ENCODE data around the gene TSPAN15.

Gene TSPAN15

DNA sequence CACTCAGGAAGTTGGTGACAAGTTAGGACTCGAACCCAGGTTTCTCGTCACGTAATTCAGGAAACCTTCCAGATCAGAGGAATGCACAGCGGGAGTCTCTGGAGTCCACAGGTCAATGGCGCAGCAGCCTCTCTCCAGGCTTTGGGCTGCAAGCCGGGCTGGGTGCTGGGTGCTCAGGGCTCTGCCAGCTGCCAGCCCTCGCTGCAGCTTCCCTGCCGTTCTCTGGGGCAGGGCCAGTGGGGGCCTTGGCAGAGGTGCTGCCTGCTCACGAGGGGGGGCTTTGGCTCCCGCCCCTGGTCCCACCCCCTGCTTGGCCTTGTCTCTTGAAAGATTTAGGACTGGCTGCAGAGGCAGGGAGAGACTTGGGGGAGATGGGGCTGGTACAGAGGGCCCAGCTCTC is 34.6 kb upstream of the TSPAN15 start, which contains the start of gene TACR2:
Gene TACR2 (minus strand): TSS at position 224 of the 400 bp plus-strand sequence. CDS start 595 bp downstream, outside the sequence.
- H3K4me3 ChIP-seq (ENCODE audit: low read depth, low read length): no peak within 1 kb of the TSS
- no peak for DNase-seq (ENCODE audit: low read depth)
- TF ChIP-seq, protein P1, sequence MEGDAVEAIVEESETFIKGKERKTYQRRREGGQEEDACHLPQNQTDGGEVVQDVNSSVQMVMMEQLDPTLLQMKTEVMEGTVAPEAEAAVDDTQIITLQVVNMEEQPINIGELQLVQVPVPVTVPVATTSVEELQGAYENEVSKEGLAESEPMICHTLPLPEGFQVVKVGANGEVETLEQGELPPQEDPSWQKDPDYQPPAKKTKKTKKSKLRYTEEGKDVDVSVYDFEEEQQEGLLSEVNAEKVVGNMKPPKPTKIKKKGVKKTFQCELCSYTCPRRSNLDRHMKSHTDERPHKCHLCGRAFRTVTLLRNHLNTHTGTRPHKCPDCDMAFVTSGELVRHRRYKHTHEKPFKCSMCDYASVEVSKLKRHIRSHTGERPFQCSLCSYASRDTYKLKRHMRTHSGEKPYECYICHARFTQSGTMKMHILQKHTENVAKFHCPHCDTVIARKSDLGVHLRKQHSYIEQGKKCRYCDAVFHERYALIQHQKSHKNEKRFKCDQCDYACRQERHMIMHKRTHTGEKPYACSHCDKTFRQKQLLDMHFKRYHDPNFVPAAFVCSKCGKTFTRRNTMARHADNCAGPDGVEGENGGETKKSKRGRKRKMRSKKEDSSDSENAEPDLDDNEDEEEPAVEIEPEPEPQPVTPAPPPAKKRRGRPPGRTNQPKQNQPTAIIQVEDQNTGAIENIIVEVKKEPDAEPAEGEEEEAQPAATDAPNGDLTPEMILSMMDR (conservative IDR thresholded peaks at IDR 0.05; ENCODE audit: low read depth, low read length): no peak

DNA sequence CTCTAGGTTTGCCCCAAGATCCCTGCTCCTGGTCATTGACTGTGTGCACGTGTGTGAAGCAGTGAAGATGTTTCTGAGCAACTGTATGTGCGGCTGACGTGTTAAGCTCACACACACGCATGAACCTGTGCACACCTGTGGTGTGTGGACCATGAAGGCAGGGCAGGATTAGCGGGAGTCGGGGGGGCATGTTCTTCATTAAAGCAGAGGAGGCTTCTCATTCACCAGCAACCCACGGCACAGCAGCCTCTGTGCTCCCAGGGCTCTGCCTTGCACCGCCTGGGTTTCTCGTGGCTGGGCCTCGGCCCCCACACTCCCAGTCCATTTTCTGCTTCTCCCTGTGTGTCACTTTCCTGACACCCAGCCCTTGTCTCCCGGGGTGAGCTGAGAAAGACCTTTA is 33.7 kb upstream of the TSPAN15 start:
- no peak for DNase-seq (ENCODE audit: low read depth)
- no peak overlapping the region for H3K4me3 ChIP-seq (ENCODE audit: low read depth, low read length)
- TF ChIP-seq, protein P1 (conservative IDR thresholded peaks at IDR 0.05; ENCODE audit: low read depth, low read length): no peak

DNA sequence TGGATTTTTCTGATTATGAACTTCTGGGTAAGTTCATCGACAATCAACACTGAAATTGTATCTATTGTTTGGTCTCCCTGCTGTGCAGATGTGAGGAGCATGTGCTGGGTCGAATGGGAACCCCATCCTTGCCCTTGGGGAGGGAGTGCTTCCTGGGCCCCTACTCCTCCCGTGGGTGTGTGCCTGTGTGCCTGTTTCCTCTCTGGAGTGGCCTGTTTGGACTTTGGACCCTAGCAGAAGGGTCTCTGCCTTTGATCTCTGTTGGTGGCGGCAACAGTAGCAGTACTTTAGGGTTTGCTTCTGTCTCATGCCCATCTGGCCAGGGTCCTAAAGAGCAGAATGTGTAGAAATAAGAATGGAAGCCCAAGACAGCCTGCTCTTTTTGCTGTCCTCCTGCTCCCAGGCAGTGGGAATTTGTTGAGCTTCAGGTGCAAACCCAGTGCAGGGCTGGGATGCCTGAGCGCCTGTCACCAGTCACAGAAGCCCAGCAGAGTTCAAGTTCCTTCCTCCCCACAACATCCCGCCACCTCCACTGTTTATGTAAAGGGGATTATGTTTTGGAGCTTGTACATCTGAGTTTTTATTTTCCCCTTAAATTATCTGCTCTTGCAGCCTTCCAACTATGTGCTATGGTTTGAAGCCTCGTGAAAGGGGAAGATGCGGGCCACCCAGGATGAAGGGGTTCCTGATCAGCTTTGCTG is 33.1 kb upstream of the TSPAN15 start:
- DNase-seq (ENCODE audit: low read depth): no peak
- TF ChIP-seq, protein P1 (conservative IDR thresholded peaks at IDR 0.05; ENCODE audit: low read depth, low read length): no peak
- no peak overlapping the region for H3K4me3 ChIP-seq (ENCODE audit: low read depth, low read length)

DNA sequence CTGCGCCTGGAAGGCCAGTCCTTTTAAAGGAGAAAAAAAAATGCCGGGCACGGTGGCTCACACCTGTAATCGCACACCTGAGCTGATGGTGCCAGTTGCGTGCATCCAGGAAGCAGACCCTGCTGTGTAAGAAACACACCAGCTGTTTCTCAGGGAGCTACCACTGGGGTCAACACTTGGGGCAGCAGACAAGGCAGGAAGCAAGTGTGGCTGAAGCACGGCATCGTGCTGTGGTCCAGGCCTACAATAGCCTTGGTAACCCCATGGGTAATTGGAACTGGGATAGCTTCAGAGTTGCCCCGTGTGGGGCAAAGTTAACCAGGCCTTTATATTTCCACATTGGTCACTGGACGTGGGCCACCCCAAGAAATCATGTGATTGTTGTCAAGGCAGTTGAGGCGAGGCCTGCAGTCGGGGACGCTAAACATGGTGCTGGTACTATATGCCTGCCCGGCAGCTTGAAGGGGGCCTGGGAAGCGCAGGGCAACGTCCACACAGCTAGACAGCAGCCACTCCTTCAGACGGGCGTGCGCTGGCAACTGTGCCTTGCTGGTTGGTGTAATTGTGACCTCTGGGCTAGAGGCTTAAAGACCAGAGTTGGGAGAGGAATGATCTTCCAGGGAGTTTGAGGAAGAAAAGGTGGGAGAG is 32.0 kb upstream of the TSPAN15 start:
- H3K4me3 ChIP-seq (ENCODE audit: low read depth, low read length): no peak overlapping the region
- no peak for DNase-seq (ENCODE audit: low read depth)
- TF ChIP-seq, protein P1 (conservative IDR thresholded peaks at IDR 0.05; ENCODE audit: low read depth, low read length): no peak

DNA sequence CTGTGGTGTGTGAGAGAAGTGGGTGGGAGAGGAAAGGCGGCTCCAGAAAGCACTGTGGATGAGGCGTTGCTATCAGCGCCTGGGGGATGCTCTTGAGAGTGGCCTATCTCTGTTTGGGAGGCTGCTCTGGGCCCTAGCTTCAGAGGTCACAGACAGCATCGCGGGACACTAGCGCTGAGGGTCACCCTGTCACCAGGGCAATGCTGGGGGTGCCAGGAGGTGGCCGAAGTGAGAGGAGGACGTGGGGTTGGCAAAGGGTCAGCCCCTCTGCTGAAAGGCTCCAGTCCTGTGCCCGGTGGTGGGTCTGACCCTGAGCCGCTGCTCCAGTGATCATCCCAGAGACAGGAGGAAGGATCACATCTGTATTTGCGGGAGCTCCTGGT is 31.5 kb upstream of the TSPAN15 start:
- no peak overlapping the region for H3K4me3 ChIP-seq (ENCODE audit: low read depth, low read length)
- no peak for DNase-seq (ENCODE audit: low read depth)
- TF ChIP-seq, protein P1 (conservative IDR thresholded peaks at IDR 0.05; ENCODE audit: low read depth, low read length): no peak

DNA sequence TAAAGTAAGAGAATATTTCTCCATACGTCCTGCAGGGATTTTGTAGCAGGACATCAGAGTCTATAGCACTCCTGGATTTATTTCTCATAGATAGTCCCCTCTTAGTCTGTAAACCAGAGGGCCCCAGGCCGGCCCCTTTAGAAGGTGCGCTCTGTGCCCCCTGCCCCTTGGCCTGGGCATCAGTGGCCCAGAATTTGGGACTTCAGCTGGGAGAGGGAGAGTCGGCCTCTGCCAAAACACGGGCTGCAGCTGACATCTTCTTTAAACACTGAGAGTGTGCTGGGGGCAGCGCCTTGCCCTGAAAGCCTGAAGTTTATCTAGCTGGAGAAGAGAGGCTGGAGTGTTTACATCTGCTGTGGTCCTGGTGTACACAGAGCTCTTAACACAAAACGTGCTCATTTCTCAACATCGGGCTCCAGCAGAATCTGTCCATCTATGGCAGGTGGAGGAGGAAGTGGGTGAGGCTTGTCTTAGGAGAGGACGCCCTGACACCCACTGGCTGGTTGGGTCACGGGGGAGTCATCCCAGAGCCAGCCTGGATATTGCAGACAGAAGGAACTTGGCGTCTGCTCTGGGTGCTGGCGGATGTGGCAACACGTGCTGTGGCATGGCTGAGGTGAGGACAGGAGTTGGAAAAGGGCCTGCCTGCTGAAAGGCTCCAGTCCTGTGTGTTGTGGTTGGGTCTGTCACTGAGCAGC is 29.5 kb upstream of the TSPAN15 start:
- DNase-seq (ENCODE audit: low read depth): no peak
- TF ChIP-seq, protein P1 (conservative IDR thresholded peaks at IDR 0.05; ENCODE audit: low read depth, low read length): no peak

More for the DNA sequence above, 29.5 kb upstream of the TSPAN15 start:
- no peak overlapping the region for H3K4me3 ChIP-seq (ENCODE audit: low read depth, low read length)
